ENCODE data around the gene PAM16.

Gene PAM16

GRCh38 chr16:4316864-4317531, 34.1 kb downstream of the PAM16 start:
- no peak for TF ChIP-seq CTCF (IDR thresholded peaks at IDR 0.05; ENCODE audit: control extremely low read depth, extremely low read depth, low read depth, missing control alignments)
- DNase-seq (ENCODE audit: extremely low spot score), result no peak
- ChIA-PET POLR2A (no interaction called here), CTCF (interaction anchor here (1.0 to 17.8 kb wide), 3 partner anchors 8 to 43 kb away, joined by 3 to 201 read pairs (median 4); no protein-coding TSS in a partner anchor)

GRCh38 chr16:4316108-4316863, 34.8 kb downstream of the PAM16 start:
- no peak for TF ChIP-seq CTCF (IDR thresholded peaks at IDR 0.05; ENCODE audit: control extremely low read depth, extremely low read depth, low read depth, missing control alignments)
- CTCF ChIA-PET, result interaction anchor here (1.2 kb wide), 1 partner anchor 42 kb away, joined by 3 read pairs; no protein-coding TSS in a partner anchor
- POLR2A ChIA-PET, result no interaction called here
- no peak for DNase-seq (ENCODE audit: extremely low spot score)

GRCh38 chr16:4315186-4316107, 35.7 kb downstream of the PAM16 start, which contains the start of gene GLIS2:
GLIS2 (plus strand) TSS chr16:4316067; CDS start chr16:4332281, 16,214 bp downstream.
- ChIA-PET CTCF (interaction anchor here (1.2 to 12.9 kb wide), 4 partner anchors 10 to 62 kb away, joined by 3 to 201 read pairs (median 4); no protein-coding TSS in a partner anchor), POLR2A (no interaction called here)
- DNase-seq (ENCODE audit: extremely low spot score), result peak; percentile 74
- TF ChIP-seq CTCF (IDR thresholded peaks at IDR 0.05; ENCODE audit: control extremely low read depth, extremely low read depth, low read depth, missing control alignments), result no peak

- DNase-seq (ENCODE audit: extremely low spot score), result no peak
- CTCF ChIA-PET, result interaction anchor here (1.2 to 12.9 kb wide), 3 partner anchors 11 to 61 kb away, joined by 3 to 201 read pairs (median 4); no protein-coding TSS in a partner anchor
- POLR2A ChIA-PET, result no interaction called here
- no peak for TF ChIP-seq CTCF (IDR thresholded peaks at IDR 0.05; ENCODE audit: control extremely low read depth, extremely low read depth, low read depth, missing control alignments)
These were observed 36.5 kb downstream of the PAM16 start for GRCh38 chr16:4314532-4315185.

GRCh38 chr16:4313563-4314531, 37.3 kb downstream of the PAM16 start:
- peak; percentile 72 for TF ChIP-seq CTCF (IDR thresholded peaks at IDR 0.05; ENCODE audit: control extremely low read depth, extremely low read depth, low read depth, missing control alignments)
- POLR2A ChIA-PET, result no interaction called here
- CTCF ChIA-PET, result interaction anchor here (1.5 to 12.9 kb wide), 3 partner anchors 12 to 25 kb away, joined by 4 to 201 read pairs (median 53); no protein-coding TSS in a partner anchor
- DNase-seq (ENCODE audit: extremely low spot score), result peak; percentile 76
